GM19043 (cell line): Measurements from ENCODE around the gene DPP6.
"Not testable (repeated sequence)": the region's sequence is repeated elsewhere in the genome, so short reads cannot be mapped to it uniquely, and the experiment has no call there.

ENCODE experiments used
- ATAC-seq: cut with Tn5 transposase; IDR thresholded peaks from one replicate; pipeline ENCODE4 v1.9.1; 2021; ENCODE audit warnings: low read depth; ENCODE audit not compliant: unreplicated experiment

DPP6 gene

DNA sequence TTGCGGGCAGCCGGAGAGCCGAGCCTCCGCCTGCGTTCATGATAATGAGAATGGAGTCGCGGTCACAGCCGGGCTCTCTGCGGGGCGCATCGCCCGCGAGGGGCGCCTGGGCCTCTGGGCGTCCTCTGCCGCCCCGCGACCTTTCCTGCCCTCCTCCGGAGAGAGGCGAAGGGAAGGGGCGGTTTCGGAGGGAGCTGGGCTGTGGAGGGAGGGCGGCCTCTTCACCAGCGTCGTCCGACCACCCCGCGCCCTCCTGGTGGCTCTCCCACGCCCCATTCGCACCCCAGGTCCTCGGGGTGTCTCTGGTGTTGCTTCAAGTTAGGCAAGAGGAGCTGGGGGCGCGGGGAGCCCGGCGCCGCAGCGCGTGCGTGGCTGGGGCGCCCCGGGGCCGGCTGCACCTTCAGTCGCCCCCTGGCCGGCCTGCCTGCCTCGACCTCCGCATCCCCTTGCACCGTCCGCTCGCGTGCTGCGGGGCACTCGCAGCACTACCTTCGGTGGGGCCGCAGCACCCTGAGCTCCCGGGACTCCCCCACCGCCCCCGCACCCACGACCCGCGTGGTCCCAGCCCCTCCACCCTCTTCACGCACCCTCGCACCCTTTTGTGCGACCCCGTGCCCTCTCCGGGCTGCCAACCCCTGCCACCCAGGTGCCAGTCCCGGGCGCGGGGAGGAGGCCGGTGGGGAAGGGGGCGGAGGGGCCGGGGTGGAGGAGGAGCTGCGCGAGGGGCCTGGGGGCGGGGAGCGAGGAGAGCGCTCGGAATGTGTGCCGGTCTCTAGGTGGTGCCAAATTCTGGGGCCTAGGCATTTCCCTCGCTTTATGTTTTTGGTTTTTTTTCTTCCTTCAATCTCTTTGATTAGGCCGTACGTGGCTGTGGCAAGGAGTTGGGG, at the start of gene DPP6:
TSS of gene DPP6 (plus strand) at position 756 of the 887 bp plus-strand sequence.
- ATAC-seq: not testable (repeated sequence)

DNA sequence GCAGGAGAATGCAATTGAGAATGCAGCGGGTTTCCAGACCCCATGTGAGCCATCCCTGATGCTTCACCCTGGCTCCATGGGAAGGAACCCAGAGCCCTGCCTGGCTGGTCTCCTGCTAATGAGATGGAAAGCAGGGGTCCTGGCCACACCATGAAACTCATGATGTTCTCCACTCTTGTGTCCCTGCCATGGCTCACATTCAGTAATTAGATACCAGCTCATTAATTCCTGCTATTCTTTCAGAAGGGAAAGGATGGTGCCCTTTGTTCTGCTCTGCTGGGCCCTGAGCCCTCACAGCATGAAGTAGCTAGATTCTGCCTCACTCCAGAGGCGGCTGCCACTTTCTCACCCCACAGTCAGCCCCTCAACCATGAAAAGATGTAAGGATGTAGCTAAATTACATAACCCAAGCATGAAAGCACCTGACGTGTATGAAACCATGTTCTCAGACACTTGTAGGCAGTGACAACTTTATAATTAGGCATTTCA, 42.7 kb upstream of the DPP6 start:
- not testable (repeated sequence) for ATAC-seq

DNA sequence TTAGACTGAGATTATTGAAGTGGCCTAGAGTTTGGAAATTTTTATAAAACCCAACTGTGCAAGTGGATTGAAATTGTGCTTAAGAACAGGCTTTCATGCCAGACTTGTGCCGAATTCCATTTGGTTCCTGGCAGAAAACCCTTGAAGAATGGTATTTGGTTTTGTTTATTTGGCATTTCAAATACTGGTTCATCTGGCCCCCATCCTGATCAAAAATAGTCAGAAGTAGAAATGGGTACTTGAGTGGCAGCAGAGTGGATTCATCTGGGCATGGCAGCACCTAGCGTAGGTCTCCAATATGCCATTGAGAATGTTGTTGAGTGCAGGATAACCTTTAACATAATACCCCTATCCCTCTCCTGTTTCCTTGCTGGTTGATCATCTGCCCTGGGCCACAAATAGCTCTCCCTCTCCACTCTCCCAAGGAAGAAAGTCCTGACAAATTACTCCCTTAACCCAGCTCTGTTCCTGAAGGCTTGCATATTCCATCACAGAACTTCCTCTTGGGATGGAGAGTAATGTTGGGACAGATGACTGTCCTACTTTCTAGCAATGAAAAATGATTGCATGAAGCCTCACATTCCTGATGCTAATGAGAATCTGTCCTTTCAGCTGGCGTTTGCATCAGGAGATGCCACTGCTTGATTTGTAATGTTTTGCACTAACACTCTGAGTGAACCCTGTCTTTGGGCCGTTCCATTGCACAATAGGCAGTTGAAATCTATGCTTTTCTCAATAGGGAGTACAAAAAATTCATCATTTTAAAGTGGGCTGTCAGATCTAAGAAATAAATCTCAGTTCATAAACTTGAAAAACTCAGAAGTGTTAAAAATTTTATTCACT, 41.3 kb upstream of the DPP6 start:
- not testable (repeated sequence) for ATAC-seq

DNA sequence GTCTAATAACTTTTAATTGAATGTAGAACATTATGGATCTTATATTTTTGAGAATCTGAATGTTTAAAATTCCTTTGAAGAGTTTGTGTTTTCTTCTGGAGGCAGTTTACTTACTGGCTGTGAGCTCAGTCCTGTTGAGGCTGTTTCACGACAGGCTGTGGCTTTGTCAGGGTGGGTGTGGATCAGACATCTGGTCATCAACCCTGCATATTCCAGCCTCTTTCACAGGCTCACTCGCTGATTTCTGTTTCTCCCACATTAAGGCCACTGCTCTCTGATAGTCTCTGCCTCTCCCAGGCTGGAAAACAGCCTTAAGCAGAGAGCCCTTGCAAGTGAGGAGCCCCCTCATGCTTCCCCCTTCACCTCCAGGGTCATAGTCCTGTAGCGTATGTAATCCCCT, 39.4 kb upstream of the DPP6 start:
- ATAC-seq: not testable (repeated sequence)

DNA sequence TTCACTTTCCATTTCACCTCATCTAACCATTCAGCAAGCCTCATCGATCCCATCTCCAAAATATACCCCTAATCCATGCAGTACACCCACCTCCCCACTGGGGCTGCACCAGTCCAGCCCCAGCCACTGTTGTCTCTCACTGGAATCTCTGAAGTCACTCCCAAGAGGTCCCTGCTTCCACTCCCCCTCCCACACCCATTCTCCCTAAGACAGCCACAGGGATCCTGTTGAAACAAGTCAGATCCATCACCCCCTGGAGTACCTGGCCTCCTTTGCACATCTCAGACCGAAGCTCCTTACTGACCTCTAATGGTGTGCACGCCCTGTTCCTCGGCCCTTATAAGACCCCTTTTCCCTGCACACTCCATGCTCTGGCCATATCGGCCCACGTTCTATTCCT, 36.6 kb upstream of the DPP6 start:
- not testable (repeated sequence) for ATAC-seq

DNA sequence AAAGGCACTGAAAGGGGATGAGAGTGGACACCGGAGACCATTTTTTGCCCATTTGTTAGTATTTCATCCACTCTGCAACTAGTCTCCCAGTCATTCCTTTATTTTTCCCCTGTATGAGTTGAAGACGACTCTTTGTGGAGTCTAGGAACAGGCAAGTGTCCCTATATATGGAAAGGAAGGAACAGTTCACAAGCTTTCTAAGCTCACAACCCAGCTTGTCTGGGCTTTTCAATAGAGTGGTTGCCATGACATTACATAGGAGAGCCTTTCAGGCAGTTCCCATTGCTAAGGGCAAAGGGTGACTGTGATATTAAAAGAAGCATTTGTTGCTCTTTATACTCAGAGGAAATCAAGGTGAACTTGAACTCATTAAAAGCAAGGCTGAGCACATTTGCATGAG, 33.8 kb upstream of the DPP6 start:
- not testable (repeated sequence) for ATAC-seq

DNA sequence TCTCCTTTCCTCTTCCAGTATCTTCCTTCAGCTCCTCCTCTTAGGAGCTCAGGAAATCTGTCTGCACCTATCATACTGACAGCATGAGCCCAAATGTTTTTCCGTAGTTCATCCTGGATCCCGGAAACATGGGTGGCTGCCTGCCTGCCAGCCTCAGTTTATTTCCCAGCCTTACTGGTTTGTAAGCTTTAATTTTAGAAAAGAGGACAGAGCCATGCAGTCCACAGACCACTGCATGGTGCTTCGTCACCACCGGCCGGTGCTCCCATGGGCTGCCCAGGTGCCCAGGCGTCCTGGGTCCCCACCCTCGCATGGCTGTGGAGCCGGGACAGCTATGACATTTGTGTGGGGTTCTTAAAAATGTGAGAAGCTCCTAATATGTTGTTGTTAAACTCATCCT, 24.4 kb upstream of the DPP6 start:
- ATAC-seq: not testable (repeated sequence)

DNA sequence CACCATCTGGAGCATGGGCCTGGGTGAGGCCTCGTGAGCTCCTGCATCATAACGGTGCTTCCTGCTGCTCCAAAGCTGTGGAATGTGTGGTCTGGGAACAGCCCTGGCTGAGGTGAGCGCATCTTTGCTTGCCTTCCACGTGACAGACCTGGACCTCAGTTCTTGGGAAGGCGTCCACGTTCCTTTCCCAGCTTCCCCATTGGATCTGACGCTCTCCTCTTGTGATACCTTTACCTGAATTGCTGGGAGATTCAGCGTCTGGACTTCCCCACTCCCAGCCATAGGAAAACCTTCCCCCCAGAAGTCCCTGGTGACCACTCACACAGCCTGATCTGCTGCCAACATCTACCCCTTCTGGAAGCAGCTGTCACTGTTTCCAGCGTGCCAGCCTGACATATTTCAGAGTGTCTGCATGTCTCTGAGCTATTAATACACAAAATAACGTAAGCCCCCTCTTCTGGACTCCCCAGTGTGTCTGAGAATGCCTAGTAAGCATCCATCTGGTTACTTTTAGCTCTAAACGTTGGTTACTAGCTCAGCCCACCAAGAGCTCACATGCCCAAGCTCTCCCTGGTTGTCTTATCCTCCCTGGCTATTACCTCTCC, 21.6 kb upstream of the DPP6 start:
- ATAC-seq: not testable (repeated sequence)

DNA sequence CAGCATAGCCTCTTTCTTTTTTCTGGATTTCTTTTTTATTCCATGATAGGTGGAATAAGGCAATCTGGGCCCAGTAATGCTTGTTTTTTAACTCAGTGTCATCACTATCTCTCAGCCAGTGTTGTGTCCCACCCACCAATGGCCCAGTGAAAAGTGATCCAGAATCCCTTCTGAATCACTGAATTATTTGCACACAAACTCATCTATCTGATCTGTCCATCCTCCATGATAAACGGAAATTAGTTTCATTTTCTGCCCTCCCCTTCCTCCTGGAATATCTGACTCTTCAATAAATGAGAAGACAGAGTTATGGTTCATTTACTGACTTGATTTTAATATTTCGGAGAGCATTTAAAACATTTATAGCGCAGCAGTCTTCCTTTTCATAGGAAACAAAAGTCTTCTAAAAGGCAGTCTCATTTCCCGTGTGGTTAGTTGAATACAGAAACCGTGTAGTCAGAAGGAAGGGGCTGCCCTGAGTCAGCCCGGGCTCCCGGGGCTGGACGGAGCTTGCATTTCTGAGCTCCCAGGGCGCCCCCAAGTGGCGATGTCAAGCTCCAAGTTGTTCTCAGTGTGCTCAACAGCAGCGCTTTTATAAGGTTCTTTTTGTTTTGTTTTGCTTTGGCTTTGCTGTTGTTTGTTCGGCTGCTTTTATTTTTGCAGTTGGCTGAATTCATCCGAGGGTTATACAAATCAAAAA, 12.6 kb upstream of the DPP6 start:
- ATAC-seq: peak; percentile 92

DNA sequence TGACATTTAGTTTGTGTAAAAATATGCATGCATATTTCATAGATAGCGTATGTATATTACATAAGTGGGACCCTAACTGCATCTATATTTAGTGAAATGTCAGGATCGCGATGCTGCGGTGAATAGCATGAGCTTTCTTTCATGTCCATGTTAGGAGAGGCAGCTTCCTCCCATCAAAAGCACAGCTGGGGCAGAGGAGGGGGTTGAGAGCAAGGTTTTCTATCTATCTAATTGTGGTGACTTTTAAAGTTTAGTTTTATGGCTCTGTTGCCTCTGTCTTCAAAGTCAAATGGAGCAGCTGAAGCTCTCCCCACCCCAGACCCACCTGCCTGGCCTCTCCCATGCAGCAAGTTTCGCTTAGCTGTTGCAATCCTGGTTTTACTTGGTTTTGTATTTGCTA, 1.8 kb upstream of the DPP6 start:
- not testable (repeated sequence) for ATAC-seq

DNA sequence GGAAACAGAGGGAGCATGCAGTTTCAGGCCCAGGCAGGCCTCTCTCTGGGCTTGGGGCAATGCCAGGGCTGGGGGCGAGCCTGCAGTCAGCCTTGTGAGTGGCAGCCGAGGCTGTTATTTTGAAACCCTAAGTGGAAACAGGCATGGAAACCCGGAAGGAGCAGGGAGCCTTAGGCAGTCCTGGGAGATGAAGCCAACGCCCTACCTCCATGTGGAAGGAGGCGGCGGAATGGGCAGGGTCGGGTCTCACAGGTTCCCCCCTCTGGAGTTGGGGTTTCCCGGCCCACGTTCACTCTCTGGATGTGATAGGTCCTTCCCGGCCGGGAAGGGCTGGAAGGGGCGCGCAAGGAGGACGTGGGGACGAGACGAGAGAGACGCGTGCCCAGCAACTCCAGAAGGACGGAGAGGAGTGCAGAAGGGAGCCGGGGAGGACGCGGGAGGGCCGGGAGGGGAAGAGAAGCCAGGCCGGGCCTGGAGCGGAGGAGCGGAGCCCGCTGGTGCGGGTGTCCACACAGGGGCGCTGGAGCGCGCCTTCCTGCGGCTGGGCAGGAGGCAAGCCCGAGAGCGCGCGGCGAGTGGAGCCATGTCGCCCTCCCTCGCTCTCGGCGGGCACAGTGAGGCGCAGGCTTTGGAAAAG, 1.1 kb upstream of the DPP6 start:
- ATAC-seq: not testable (repeated sequence)

DNA sequence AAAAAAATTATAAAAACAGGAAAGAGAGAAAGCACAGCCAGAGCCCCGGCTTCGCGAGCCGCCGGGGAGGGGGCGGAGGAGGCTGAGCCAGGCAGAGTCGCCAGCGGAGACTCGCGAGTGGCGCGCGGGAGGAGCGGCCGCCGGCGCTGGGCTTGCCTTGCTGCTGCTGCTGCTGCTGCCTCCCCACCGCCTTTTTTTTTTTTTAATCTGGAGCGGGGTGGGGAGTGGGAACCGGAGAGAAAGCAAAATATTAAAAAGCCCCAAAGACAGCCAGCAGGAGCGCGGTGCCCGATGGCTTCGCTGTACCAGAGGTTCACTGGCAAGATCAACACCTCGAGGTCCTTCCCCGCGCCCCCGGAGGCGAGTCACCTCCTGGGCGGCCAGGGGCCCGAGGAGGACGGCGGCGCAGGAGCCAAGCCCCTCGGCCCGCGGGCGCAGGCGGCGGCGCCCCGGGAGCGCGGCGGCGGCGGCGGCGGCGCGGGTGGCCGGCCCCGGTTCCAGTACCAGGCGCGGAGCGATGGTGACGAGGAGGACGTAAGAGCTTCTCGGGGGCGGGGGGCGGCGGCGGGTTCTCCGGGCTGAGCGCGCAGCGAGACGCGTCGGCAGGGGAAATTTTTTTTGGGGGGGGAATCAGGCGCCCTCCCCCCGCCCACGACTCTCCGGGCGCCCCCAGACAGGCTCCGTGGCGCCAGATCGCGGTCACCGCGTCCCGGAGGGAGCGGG, 493 bp downstream of the DPP6 start:
- ATAC-seq: not testable (repeated sequence)

DNA sequence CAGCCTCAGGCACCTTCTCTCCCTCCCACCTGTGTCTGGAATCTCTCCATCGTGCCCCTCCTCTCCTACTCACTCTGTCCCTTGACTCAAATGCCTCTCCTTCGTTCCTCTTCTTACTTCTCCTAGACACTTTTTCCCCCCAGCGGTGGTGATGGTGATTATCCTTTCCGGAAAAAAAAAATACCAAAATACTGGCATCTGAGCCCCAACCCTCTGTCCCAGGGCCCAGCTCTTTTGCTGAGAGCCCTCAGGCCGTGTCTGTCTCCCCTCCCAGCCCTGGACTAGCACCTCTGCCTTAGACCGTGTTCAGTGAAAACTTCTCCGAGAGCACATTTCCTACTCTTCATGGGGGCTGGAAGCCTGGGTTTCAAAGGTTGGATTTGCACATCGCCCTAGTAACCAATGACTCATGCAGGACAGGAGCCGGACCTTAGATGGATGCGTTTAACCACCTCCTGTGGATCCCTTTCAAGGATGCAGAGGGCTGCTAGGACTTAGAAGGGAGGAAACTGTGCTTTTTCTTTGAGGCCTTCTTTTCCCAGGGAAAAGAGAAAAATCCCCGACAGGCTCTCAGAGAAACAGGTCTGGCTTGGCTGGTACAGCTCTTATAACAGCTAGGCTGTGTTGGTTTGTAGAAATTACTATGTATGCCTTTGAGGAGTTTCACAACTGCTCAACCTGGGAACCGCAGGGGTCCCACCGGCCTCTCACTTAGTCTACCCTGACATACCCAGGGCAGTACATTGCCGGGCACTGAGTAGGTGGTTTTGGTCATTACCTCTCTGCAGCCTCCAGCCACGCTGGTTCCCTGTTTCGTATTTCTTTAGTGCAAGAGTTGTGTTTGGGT, 1.5 kb downstream of the DPP6 start:
- ATAC-seq: not testable (repeated sequence)

DNA sequence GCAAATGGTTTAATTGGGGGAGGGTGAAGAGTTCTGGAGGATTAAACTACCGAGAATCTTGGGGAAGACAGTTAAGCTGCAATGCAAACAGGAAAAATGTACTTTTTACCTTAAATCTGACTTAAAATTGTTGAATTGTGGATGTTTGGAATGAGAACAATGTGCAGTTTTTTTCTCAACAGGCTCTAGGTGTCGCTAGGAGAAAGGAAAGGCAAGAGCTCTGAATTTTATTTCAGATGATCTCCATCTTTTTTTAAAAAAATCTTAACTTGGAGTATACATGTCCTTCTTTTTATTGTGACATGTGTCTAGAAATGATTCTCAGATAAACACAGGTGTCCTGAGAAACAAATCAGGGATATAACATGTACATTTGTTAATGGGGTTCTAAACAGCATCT, 2.5 kb downstream of the DPP6 start:
- not testable (repeated sequence) for ATAC-seq

DNA sequence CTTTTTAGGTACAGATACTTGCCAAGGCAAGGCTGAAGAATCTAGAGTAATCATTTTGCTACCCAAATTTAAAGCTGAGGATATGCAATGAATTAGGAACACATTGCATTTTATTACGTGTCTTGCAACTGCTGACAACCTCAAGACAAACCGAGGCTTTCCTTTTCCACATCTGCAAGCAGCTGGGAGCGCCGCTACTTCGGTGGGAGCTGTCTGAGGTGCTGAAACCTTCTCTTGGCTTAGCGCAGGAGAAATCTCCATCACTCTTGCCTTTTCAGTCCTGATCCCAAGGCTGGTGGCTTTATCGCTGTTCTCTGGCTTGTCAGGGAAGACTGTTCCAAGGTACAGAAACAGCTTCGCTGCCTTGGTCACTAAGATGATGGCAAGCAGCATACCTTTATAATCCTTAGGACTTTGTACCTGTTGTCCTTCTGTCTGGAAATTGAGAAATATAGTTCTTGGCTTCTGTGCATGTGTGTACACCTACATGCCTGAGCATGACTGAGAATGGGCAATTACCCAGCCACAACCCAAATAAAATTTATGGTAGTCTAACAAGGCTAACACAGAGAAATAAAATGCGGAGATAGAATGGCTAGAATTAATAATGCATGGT, 3.4 kb downstream of the DPP6 start:
- not testable (repeated sequence) for ATAC-seq

DNA sequence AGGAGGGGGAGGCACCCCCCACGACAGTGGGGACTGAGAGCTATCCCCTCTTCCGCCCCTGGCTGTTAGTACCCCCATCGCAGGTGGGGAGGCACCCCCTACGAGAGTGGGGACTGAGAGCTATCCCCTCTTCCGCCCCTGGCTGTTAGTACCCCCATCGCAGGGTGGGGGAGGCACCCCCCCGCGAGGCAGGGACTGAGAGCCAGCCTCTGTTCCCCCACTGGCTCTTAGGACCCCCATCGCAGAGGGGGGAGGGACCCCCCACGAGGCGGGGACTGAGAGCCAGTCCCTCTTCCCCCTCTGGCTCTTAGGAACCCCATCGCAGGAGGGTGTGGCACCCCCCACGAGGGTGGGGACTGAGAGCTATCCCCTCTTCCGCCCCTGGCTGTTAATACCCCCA, 6.6 kb downstream of the DPP6 start:
- not testable (repeated sequence) for ATAC-seq

DNA sequence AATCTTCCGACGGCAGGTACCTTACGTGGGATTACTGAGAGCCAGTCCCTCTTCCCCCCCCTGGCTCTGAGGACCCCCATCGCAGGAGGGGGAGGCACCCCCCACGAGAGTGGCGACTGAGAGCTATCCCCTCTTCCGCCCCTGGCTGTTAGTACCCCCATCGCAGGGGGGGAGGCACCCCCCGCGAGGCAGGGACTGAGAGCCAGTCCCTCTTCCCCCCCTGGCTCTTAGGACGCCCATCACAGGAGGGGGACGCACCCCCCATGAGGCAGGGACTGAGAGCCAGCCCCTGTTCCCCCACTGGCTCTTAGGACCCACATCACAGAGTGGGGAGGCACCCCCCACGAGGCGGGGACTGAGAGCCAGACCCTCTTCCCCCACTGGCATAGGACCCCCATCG, 8.4 kb downstream of the DPP6 start:
- not testable (repeated sequence) for ATAC-seq

DNA sequence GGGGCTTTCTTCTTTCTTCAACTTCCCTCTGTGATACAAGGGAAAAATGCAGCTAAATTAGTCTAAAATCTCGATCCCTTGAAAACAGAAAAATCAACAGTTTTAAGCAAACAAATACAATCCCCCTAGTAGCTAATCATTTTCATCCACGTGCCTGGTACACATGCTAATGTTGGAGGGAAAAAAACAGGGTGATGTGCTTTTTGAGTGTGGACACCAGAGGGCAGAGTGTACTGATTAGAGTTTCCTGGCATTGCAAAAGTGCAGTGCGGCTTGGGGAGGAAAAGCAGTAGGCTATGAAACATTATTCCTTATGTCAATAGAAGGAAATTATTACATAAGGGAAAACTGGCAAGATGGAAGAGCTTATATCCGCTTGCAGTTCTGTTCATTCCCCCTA, 19.6 kb downstream of the DPP6 start:
- ATAC-seq: peak; percentile 51
